ENCODE data around the gene TMEM11. TPM values are rescaled to one million over a fixed set of nuclear protein-coding genes. Genes with fewer than 3 reads are reported as not detected.

The TMEM11 gene
- total RNA-seq, 1 experiment from 2014 or later, result 32.5 TPM

- Histone ChIP-seq H2AK5ac (ENCODE audit: insufficient read length, low read length) (no peak overlapping the region), H3K18ac (ENCODE audit: insufficient read length, low read depth, low read length) (no peak overlapping the region), H4K8ac (replicated peaks; ENCODE audit: insufficient read length, low read depth, low read length) (no peak overlapping the region), H4K20me1 (ENCODE audit: control insufficient read depth, insufficient read depth, insufficient read length) (no peaks in the 10 kb centered on the region), H4K91ac (ENCODE audit: insufficient read length, low read depth, low read length) (no peak overlapping the region), H3K14ac (ENCODE audit: insufficient read depth, low read length) (no peak overlapping the region), H3T11ph (ENCODE audit: low read length) (no peak overlapping the region), H2BK120ac (ENCODE audit: low read depth, low read length, poor library complexity, severe bottlenecking) (no peak overlapping the region), H2BK20ac (ENCODE audit: low read depth, low read length, poor library complexity, severe bottlenecking) (no peak overlapping the region), H4K5ac (ENCODE audit: insufficient read length, low read depth, low read length) (no peak overlapping the region), H3K27ac (ENCODE audit: insufficient read length, low read depth, low read length) (no peak overlapping the region), H3K9ac (ENCODE audit: extremely low read depth, insufficient read length, low read length) (no peak overlapping the region), H3K27me3 (ENCODE audit: insufficient read depth, low read length) (no peaks in the 10 kb centered on the region), H3K4me2 (ENCODE audit: insufficient read depth, insufficient read length, low read length) (no peak overlapping the region), H3K56ac (ENCODE audit: insufficient read length, low read depth, low read length) (no peak overlapping the region), H3K4ac (ENCODE audit: low read depth, low read length) (no peak overlapping the region), H2AFZ (ENCODE audit: low read length) (no peak overlapping the region), H3K79me2 (ENCODE audit: insufficient read depth, low read length) (no peaks in the 10 kb centered on the region), H2BK5ac (ENCODE audit: insufficient read length, low read length) (no peak overlapping the region), H2BK15ac (ENCODE audit: low read depth, low read length) (no peak overlapping the region), H3K79me1 (ENCODE audit: insufficient read depth, low read depth, low read length, poor library complexity, severe bottlenecking) (no peaks in the 10 kb centered on the region), H3K9me3 (ENCODE audit: control insufficient read depth, low read depth, low read length) (no peaks in the 10 kb centered on the region), H3K23me2 (ENCODE audit: insufficient read length, low read depth, low read length, poor library complexity, severe bottlenecking) (no peaks in the 10 kb centered on the region), H2BK12ac (ENCODE audit: insufficient read length, low read depth, low read length) (no peak overlapping the region), H3K23ac (ENCODE audit: insufficient read length, low read depth, low read length) (no peak overlapping the region), H3K4me1 (ENCODE audit: insufficient read depth, low read length) (no peaks in the 10 kb centered on the region)
- WGBS (ENCODE audit: extremely low coverage, insufficient read length, low lambda C conversion rate), result no CpG with 5 or more reads among the region's 6 CpGs
- TF ChIP-seq, protein P1, sequence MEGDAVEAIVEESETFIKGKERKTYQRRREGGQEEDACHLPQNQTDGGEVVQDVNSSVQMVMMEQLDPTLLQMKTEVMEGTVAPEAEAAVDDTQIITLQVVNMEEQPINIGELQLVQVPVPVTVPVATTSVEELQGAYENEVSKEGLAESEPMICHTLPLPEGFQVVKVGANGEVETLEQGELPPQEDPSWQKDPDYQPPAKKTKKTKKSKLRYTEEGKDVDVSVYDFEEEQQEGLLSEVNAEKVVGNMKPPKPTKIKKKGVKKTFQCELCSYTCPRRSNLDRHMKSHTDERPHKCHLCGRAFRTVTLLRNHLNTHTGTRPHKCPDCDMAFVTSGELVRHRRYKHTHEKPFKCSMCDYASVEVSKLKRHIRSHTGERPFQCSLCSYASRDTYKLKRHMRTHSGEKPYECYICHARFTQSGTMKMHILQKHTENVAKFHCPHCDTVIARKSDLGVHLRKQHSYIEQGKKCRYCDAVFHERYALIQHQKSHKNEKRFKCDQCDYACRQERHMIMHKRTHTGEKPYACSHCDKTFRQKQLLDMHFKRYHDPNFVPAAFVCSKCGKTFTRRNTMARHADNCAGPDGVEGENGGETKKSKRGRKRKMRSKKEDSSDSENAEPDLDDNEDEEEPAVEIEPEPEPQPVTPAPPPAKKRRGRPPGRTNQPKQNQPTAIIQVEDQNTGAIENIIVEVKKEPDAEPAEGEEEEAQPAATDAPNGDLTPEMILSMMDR (conservative IDR thresholded peaks at IDR 0.05), result no peak
- H3K4me1 Mint-ChIP-seq, result no peaks in the 10 kb centered on the region
- no peaks in the 10 kb centered on the region for H3K27me3 Mint-ChIP-seq (ENCODE audit: low read depth)
- no peak overlapping the region for H3K27ac Mint-ChIP-seq
- H3K9me3 Mint-ChIP-seq, result no peaks in the 10 kb centered on the region
- no peak for DNase-seq
- no peaks in the 10 kb centered on the region; a peak in 2 of 7 replicates for H3K36me3 Mint-ChIP-seq (ENCODE audit: insufficient read depth in 1 of 3, low read depth in 3 of 3)
- H3K4me3 Mint-ChIP-seq, result no peak overlapping the region
Observed at GRCh38 chr17:21164216-21164615, 49.7 kb downstream of the TMEM11 start.
